ENCODE measurements around the gene BCAS1. TPM values are rescaled to one million over a fixed set of nuclear protein-coding genes. Genes with fewer than 3 reads are reported as not detected.

Gene BCAS1
- total RNA-seq, 1 experiment from 2014 or later = 1.2 TPM

GRCh38 chr20:53942472-53942816 lies 128.0 kb downstream of the BCAS1 start:
- no peak for TF ChIP-seq CTCF (IDR thresholded peaks at IDR 0.05; ENCODE audit: insufficient read depth in 1 of 2, low read depth in 1 of 2, low read length in 1 of 2, severe bottlenecking in 1 of 2, unreplicated experiment in 1 of 2)
- Mint-ChIP-seq H3K27ac (ENCODE audit: unreplicated experiment) (no peak overlapping the region), H3K4me3 (ENCODE audit: unreplicated experiment) (no peak overlapping the region), H3K27me3 (ENCODE audit: insufficient read depth, unreplicated experiment) (no peaks in the 10 kb centered on the region), H3K4me1 (ENCODE audit: low read depth, unreplicated experiment) (peaks cover 25% of the 10 kb centered on the region), H3K9me3 (ENCODE audit: unreplicated experiment) (no peaks in the 10 kb centered on the region), H3K36me3 (ENCODE audit: insufficient read depth, unreplicated experiment) (no peaks in the 10 kb centered on the region)
- no TSS peak for BruUV-seq (replicated peaks)
- intact Hi-C loops (cut with micrococcal nuclease; ENCODE audit: unreplicated experiment) = no loop called here
- Histone ChIP-seq H3K36me3 (ENCODE audit: control insufficient read depth, insufficient read depth, low read length) (no peaks in the 10 kb centered on the region), H3K4me3 (ENCODE audit: low read depth, low read length) (no peak overlapping the region), H3K9me3 (no peaks in the 10 kb centered on the region), H3K27me3 (replicated peaks; ENCODE audit: control insufficient read depth, insufficient read depth, low read length) (no peaks in the 10 kb centered on the region; the same call in 1 of the 2 replicates), H3K4me1 (peaks cover 23% of the 10 kb centered on the region)
- POLR2A ChIA-PET = no interaction called here
- no peak for DNase-seq
- CTCF ChIA-PET = interaction anchor here (1.1 kb wide), 1 partner anchor 363 kb away, joined by 3 read pairs; no protein-coding TSS in a partner anchor

GRCh38 chr20:53941680-53942471 lies 128.5 kb downstream of the BCAS1 start:
- peak in 1 of 2 experiments; percentile 34 for DNase-seq
- intact Hi-C loops (cut with micrococcal nuclease; ENCODE audit: unreplicated experiment) = no loop called here
- Histone ChIP-seq H3K36me3 (ENCODE audit: control insufficient read depth, insufficient read depth, low read length) (no peaks in the 10 kb centered on the region), H3K4me3 (ENCODE audit: low read depth, low read length) (no peak overlapping the region), H3K9me3 (no peaks in the 10 kb centered on the region), H3K27me3 (replicated peaks; ENCODE audit: control insufficient read depth, insufficient read depth, low read length) (no peaks in the 10 kb centered on the region; the same call in 1 of the 2 replicates), H3K4me1 (peaks cover 28% of the 10 kb centered on the region)
- no peak overlapping the region for H3K27ac Mint-ChIP-seq (ENCODE audit: unreplicated experiment)
- no peaks in the 10 kb centered on the region for H3K9me3 Mint-ChIP-seq (ENCODE audit: unreplicated experiment)
- peaks cover 25% of the 10 kb centered on the region for H3K4me1 Mint-ChIP-seq (ENCODE audit: low read depth, unreplicated experiment)
- no peaks in the 10 kb centered on the region for H3K36me3 Mint-ChIP-seq (ENCODE audit: insufficient read depth, unreplicated experiment)
- BruUV-seq (replicated peaks) = no TSS peak
- ChIA-PET CTCF (interaction anchor here (1.1 kb wide), 1 partner anchor 362 kb away, joined by 3 read pairs; no protein-coding TSS in a partner anchor), POLR2A (no interaction called here)
- no peaks in the 10 kb centered on the region for H3K27me3 Mint-ChIP-seq (ENCODE audit: insufficient read depth, unreplicated experiment)
- H3K4me3 Mint-ChIP-seq (ENCODE audit: unreplicated experiment) = no peak overlapping the region
- no peak for TF ChIP-seq CTCF (IDR thresholded peaks at IDR 0.05; ENCODE audit: insufficient read depth in 1 of 2, low read depth in 1 of 2, low read length in 1 of 2, severe bottlenecking in 1 of 2, unreplicated experiment in 1 of 2)

GRCh38 chr20:53940907-53941545 lies 129.4 kb downstream of the BCAS1 start:
- H3K4me3 ChIP-seq (ENCODE audit: low read depth, low read length) = no peak overlapping the region
- no TSS peak for BruUV-seq (replicated peaks)
- H3K4me3 Mint-ChIP-seq (ENCODE audit: unreplicated experiment) = no peak overlapping the region
- H3K27ac Mint-ChIP-seq (ENCODE audit: unreplicated experiment) = no peak overlapping the region
- peaks cover 25% of the 10 kb centered on the region for H3K4me1 Mint-ChIP-seq (ENCODE audit: low read depth, unreplicated experiment)
- DNase-seq = peak; percentile 40 to 59
- intact Hi-C loops (cut with micrococcal nuclease; ENCODE audit: unreplicated experiment) = loop anchor here (1.0 kb wide), 5 partner anchors 26 to 528 kb away; no protein-coding TSS in a partner anchor
- H3K36me3 Mint-ChIP-seq (ENCODE audit: insufficient read depth, unreplicated experiment) = no peaks in the 10 kb centered on the region
- ChIA-PET POLR2A (no interaction called here), CTCF (interaction anchor here (0.6 kb wide), 1 partner anchor 298 kb away, joined by 3 read pairs; no protein-coding TSS in a partner anchor)
- no peaks in the 10 kb centered on the region for H3K9me3 ChIP-seq
- no peak for TF ChIP-seq CTCF (IDR thresholded peaks at IDR 0.05; ENCODE audit: insufficient read depth in 1 of 2, low read depth in 1 of 2, low read length in 1 of 2, severe bottlenecking in 1 of 2, unreplicated experiment in 1 of 2)
- H3K9me3 Mint-ChIP-seq (ENCODE audit: unreplicated experiment) = no peaks in the 10 kb centered on the region
- no peaks in the 10 kb centered on the region; the same call in 1 of the 2 replicates for H3K27me3 ChIP-seq (replicated peaks; ENCODE audit: control insufficient read depth, insufficient read depth, low read length)
- H3K36me3 ChIP-seq (ENCODE audit: control insufficient read depth, insufficient read depth, low read length) = no peaks in the 10 kb centered on the region
- H3K27me3 Mint-ChIP-seq (ENCODE audit: insufficient read depth, unreplicated experiment) = no peaks in the 10 kb centered on the region
- peaks cover 30% of the 10 kb centered on the region for H3K4me1 ChIP-seq
